Caco-2 (cell line): ENCODE data around the gene APP. TPM values are rescaled to one million over a fixed set of nuclear protein-coding genes. Genes with fewer than 3 reads are reported as not detected.

Source experiments
- BruUV-seq: library from RNA; stranded (reverse); fragments of 400-500 nt; replicated peaks from 2 replicates; lab custom pipeline; 2021; lab: Mats Ljungman, UMichigan
- CTCF ChIA-PET: fragments of 300-600 bp; sonication (Branson Sonifier 250); formaldehyde crosslinking; loops from one replicate; lab custom pipeline; 2022; ENCODE audit warnings: antibody characterized with exemption; lab: Charles Lee
- POLR2A ChIA-PET: fragments of 300-600 bp; sonication (Branson Sonifier 250); formaldehyde crosslinking; loops from one replicate; lab custom pipeline; 2022; ENCODE audit warnings: antibody characterized with exemption; lab: Charles Lee
- DNase-seq, 2 experiments: peaks; one replicate each; pipeline versions ENCODE4 v3.0.0 to v3.0.0-alpha.2; 2020 to 2022
- H3K27me3 ChIP-seq: replicated peaks from 2 replicates; pipeline ENCODE4 v1.6.0; 2011; ENCODE audit warnings: low read length; ENCODE audit not compliant: control insufficient read depth, insufficient read depth
- H3K36me3 ChIP-seq: 2 replicates; pipeline ENCODE4 v1.5.1; 2011; ENCODE audit warnings: low read length; ENCODE audit not compliant: control insufficient read depth, insufficient read depth
- H3K4me1 ChIP-seq: fragments of 250-450 bp; sonication (Bioruptor Pico); 2 replicates; pipeline ENCODE4 v1.5.1; 2020; ENCODE audit warnings: mild to moderate bottlenecking
- H3K4me3 ChIP-seq: 2 replicates; pipeline ENCODE4 v1.5.1; 2011; ENCODE audit warnings: low read depth, mild to moderate bottlenecking, control low read depth, low read length
- H3K9me3 ChIP-seq: fragments of 250-450 bp; sonication (Bioruptor Pico); 2 replicates; pipeline ENCODE4 v1.5.1; 2020; ENCODE audit warnings: mild to moderate bottlenecking, moderate library complexity
- H3K27ac Mint-ChIP-seq: one replicate; pipeline ENCODE4 v1.8.0; 2022; ENCODE audit warnings: mixed read lengths; ENCODE audit not compliant: unreplicated experiment
- H3K27me3 Mint-ChIP-seq: one replicate; pipeline ENCODE4 v1.8.0; 2022; ENCODE audit warnings: mixed read lengths; ENCODE audit not compliant: insufficient read depth, unreplicated experiment
- H3K36me3 Mint-ChIP-seq: one replicate; pipeline ENCODE4 v1.8.0; 2022; ENCODE audit warnings: mild to moderate bottlenecking, mixed read lengths; ENCODE audit not compliant: insufficient read depth, unreplicated experiment
- H3K4me1 Mint-ChIP-seq: one replicate; pipeline ENCODE4 v1.8.0; 2022; ENCODE audit warnings: low read depth, mixed read lengths; ENCODE audit not compliant: unreplicated experiment
- H3K4me3 Mint-ChIP-seq: one replicate; pipeline ENCODE4 v1.8.0; 2022; ENCODE audit warnings: mild to moderate bottlenecking, moderate library complexity, mixed read lengths; ENCODE audit not compliant: unreplicated experiment
- H3K9me3 Mint-ChIP-seq: one replicate; pipeline ENCODE4 v1.8.0; 2022; ENCODE audit warnings: mixed read lengths; ENCODE audit not compliant: unreplicated experiment
- intact Hi-C: fragments of 100-400 bp; cut with micrococcal nuclease; formaldehyde crosslinking; loops from one replicate; pipeline ENCODE4 v1.10.0; 2022; ENCODE audit not compliant: unreplicated experiment
- total RNA-seq: library from RNA; stranded (reverse); gene quantifications from 2 replicates; pipeline ENCODE4 v1.2.3, GENCODE V29; 2022
- TF ChIP-seq, protein P1 (sequence below), 2 experiments: fragments of 200-600 bp in 1 of 2; IDR thresholded peaks; 1 replicate in 1 of 2; 2 replicates in 1 of 2; pipeline versions ENCODE4 v1.5.1 to v1.8.0; 2011 to 2022; ENCODE audit warnings: antibody characterized with exemption in 1 of 2, control low read depth in 1 of 2, inconsistent platforms in 1 of 2, low read depth in 1 of 2, low read length in 1 of 2, mild to moderate bottlenecking in 1 of 2, moderate library complexity in 1 of 2; ENCODE audit not compliant: insufficient read depth in 1 of 2, severe bottlenecking in 1 of 2, unreplicated experiment in 1 of 2

Gene APP
- total RNA-seq, 1 experiment from 2014 or later = 331 TPM

DNA sequence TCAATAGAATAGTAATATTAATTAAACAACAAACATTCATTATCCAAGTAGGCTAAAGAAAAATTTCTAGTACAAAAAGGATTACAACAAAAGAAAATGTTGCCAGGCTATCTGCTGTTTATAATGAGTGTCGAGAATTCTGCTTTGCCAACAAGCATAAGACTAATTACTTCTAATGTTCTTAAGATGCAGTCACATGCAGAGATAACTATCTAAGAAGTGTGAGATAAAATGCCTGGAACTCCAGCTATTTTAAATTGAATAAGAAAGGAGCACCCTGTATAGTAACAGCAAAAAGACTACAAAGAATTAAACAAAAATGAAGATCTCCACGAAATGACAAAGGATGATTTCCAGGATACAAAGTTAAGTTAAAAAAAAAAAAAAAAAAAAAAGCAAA lies 59.9 kb downstream of the APP start:
- H3K4me3 ChIP-seq = no peak overlapping the region
- Mint-ChIP-seq H3K4me1 (peaks cover 14% of the 10 kb centered on the region), H3K9me3 (no peaks in the 10 kb centered on the region), H3K27me3 (no peaks in the 10 kb centered on the region), H3K36me3 (peaks cover 33% of the 10 kb centered on the region), H3K27ac (no peak overlapping the region), H3K4me3 (no peak overlapping the region)
- intact Hi-C loops = no loop called here
- H3K9me3 ChIP-seq = no peaks in the 10 kb centered on the region
- ChIA-PET CTCF (interaction anchor here (0.7 kb wide), 1 partner anchor 1524 kb away, joined by 4 read pairs; no protein-coding TSS in a partner anchor), POLR2A (no interaction called here)
- peaks cover 8% of the 10 kb centered on the region for H3K4me1 ChIP-seq
- H3K36me3 ChIP-seq = no peaks in the 10 kb centered on the region
- H3K27me3 ChIP-seq = no peaks in the 10 kb centered on the region
- TF ChIP-seq, protein P1, sequence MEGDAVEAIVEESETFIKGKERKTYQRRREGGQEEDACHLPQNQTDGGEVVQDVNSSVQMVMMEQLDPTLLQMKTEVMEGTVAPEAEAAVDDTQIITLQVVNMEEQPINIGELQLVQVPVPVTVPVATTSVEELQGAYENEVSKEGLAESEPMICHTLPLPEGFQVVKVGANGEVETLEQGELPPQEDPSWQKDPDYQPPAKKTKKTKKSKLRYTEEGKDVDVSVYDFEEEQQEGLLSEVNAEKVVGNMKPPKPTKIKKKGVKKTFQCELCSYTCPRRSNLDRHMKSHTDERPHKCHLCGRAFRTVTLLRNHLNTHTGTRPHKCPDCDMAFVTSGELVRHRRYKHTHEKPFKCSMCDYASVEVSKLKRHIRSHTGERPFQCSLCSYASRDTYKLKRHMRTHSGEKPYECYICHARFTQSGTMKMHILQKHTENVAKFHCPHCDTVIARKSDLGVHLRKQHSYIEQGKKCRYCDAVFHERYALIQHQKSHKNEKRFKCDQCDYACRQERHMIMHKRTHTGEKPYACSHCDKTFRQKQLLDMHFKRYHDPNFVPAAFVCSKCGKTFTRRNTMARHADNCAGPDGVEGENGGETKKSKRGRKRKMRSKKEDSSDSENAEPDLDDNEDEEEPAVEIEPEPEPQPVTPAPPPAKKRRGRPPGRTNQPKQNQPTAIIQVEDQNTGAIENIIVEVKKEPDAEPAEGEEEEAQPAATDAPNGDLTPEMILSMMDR (IDR thresholded peaks at IDR 0.05; ENCODE audit: insufficient read depth in 1 of 2, low read depth in 1 of 2, low read length in 1 of 2, severe bottlenecking in 1 of 2, unreplicated experiment in 1 of 2) = no peak
- DNase-seq = no peak
- no TSS peak for BruUV-seq

GRCh38 chr21:26107429-26107828 lies 63.1 kb downstream of the APP start:
- Mint-ChIP-seq H3K27ac (no peak overlapping the region), H3K36me3 (peaks cover 28% of the 10 kb centered on the region), H3K27me3 (no peaks in the 10 kb centered on the region), H3K4me3 (no peak overlapping the region), H3K4me1 (peaks cover 14% of the 10 kb centered on the region), H3K9me3 (no peaks in the 10 kb centered on the region)
- no peak for DNase-seq
- ChIA-PET CTCF (no interaction called here), POLR2A (no interaction called here)
- no peaks in the 10 kb centered on the region for H3K36me3 ChIP-seq
- no peaks in the 10 kb centered on the region for H3K9me3 ChIP-seq
- H3K4me3 ChIP-seq = no peak overlapping the region
- no peaks in the 10 kb centered on the region for H3K4me1 ChIP-seq
- H3K27me3 ChIP-seq = no peaks in the 10 kb centered on the region
- intact Hi-C loops = no loop called here
- TF ChIP-seq, protein P1 (IDR thresholded peaks at IDR 0.05; ENCODE audit: insufficient read depth in 1 of 2, low read depth in 1 of 2, low read length in 1 of 2, severe bottlenecking in 1 of 2, unreplicated experiment in 1 of 2) = no peak
- no TSS peak for BruUV-seq

DNA sequence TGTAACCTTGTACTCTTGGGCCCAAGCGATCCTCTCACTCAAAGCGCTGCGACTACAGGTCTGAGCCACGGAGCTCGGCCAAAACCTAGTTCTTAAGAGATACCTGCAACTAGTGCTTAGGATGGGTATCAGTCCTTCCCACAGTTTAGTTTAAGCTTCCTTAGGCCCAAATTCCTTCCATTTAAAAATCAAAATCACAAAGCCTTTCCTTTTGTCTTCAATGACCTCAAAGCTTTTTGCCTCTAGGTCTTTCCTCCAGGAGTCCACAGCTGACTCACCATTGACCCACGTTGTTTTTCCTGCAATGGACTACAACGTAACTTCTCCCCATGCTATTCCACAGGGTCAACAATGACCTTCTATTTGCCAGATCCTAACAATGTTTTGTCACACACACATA lies 64.0 kb downstream of the APP start:
- no TSS peak for BruUV-seq

More for the DNA sequence above, 64.0 kb downstream of the APP start:
- H3K4me3 Mint-ChIP-seq = no peak overlapping the region
- H3K36me3 Mint-ChIP-seq = peaks cover 28% of the 10 kb centered on the region
- TF ChIP-seq, protein P1 (IDR thresholded peaks at IDR 0.05; ENCODE audit: insufficient read depth in 1 of 2, low read depth in 1 of 2, low read length in 1 of 2, severe bottlenecking in 1 of 2, unreplicated experiment in 1 of 2) = no peak
- no peak overlapping the region for H3K4me3 ChIP-seq
- no peaks in the 10 kb centered on the region for H3K9me3 ChIP-seq
- H3K36me3 ChIP-seq = no peaks in the 10 kb centered on the region
- no peaks in the 10 kb centered on the region for H3K27me3 ChIP-seq
- ChIA-PET CTCF (no interaction called here), POLR2A (no interaction called here)
- no peaks in the 10 kb centered on the region for H3K4me1 ChIP-seq
- intact Hi-C loops = no loop called here
- no peaks in the 10 kb centered on the region for H3K9me3 Mint-ChIP-seq
- no peaks in the 10 kb centered on the region for H3K27me3 Mint-ChIP-seq
- no peak overlapping the region for H3K27ac Mint-ChIP-seq
- peaks cover 14% of the 10 kb centered on the region for H3K4me1 Mint-ChIP-seq
- DNase-seq = no peak
